HG03460 (cell line): ENCODE data around the gene RNF13.
"Not testable (repeated sequence)": the region's sequence is repeated elsewhere in the genome, so short reads cannot be mapped to it uniquely, and the experiment has no call there.

Experiments used
- ATAC-seq: cut with Tn5 transposase; IDR thresholded peaks from one replicate; pipeline ENCODE4 v1.9.1; 2021; ENCODE audit not compliant: unreplicated experiment

RNF13 gene

GRCh38 chr3:149949181-149949580 lies 136.2 kb downstream of the RNF13 start:
- ATAC-seq: no peak

GRCh38 chr3:149954812-149955211 lies 141.8 kb downstream of the RNF13 start:
- ATAC-seq: no peak

GRCh38 chr3:149955449-149955848 lies 142.4 kb downstream of the RNF13 start:
- ATAC-seq: no peak

GRCh38 chr3:149957361-149958125 lies 144.5 kb downstream of the RNF13 start:
- no peak for ATAC-seq

GRCh38 chr3:149958171-149958796 lies 145.3 kb downstream of the RNF13 start:
- ATAC-seq: no peak

GRCh38 chr3:149959443-149959842 lies 146.4 kb downstream of the RNF13 start:
- ATAC-seq: no peak

GRCh38 chr3:149963485-149963884 lies 150.5 kb downstream of the RNF13 start:
- ATAC-seq: no peak

GRCh38 chr3:149964291-149964690 lies 151.3 kb downstream of the RNF13 start:
- ATAC-seq: no peak

GRCh38 chr3:149965278-149965677 lies 152.3 kb downstream of the RNF13 start:
- ATAC-seq: no peak

- no peak for ATAC-seq
Observed at GRCh38 chr3:149967086-149967685, 154.2 kb downstream of the RNF13 start.

GRCh38 chr3:149968216-149968615 lies 155.2 kb downstream of the RNF13 start:
- no peak for ATAC-seq

- no peak for ATAC-seq
Observed at GRCh38 chr3:149969110-149969939, 156.3 kb downstream of the RNF13 start.

- peak; percentile 58 for ATAC-seq
Observed at GRCh38 chr3:149969940-149970715, 157.1 kb downstream of the RNF13 start.

GRCh38 chr3:149970716-149971402 lies 157.8 kb downstream of the RNF13 start, which contains the start of gene PFN2:
PFN2 (minus strand) TSS chr3:149970895; CDS start chr3:149970856, 39 bp downstream.
- peak; percentile 55 for ATAC-seq

- peak; percentile 3 for ATAC-seq
Observed at GRCh38 chr3:149971403-149972075, 158.5 kb downstream of the RNF13 start.

- ATAC-seq: no peak
Observed at GRCh38 chr3:149975919-149976318, 162.9 kb downstream of the RNF13 start.

- ATAC-seq: no peak
Observed at GRCh38 chr3:149977386-149977785, 164.4 kb downstream of the RNF13 start.

GRCh38 chr3:149981979-149982378 lies 169.0 kb downstream of the RNF13 start:
- ATAC-seq: not testable (repeated sequence)

- not testable (repeated sequence) for ATAC-seq
Observed at GRCh38 chr3:149983053-149983452, 170.0 kb downstream of the RNF13 start.
